GM18868 (cell line): ENCODE results near the gene EZH2.

Experiments
- ATAC-seq: cut with Tn5 transposase; IDR thresholded peaks from one replicate; pipeline ENCODE4 v1.9.1; 2021; ENCODE audit warnings: mild to moderate bottlenecking, moderate library complexity; ENCODE audit not compliant: unreplicated experiment

Gene EZH2

GRCh38 chr7:148773334-148773733, 110.8 kb downstream of the EZH2 start:
- peak; percentile 97 for ATAC-seq

- no peak for ATAC-seq
These were observed 111.6 kb downstream of the EZH2 start for GRCh38 chr7:148772297-148773089.

GRCh38 chr7:148770004-148770403, 114.1 kb downstream of the EZH2 start:
- ATAC-seq, result no peak

GRCh38 chr7:148763622-148764021, 120.5 kb downstream of the EZH2 start:
- ATAC-seq, result no peak

GRCh38 chr7:148761499-148762278, 122.4 kb downstream of the EZH2 start:
- ATAC-seq, result no peak
